GM19438 (cell line): Measurements from ENCODE around the gene NECTIN1.

Experiments used
- ATAC-seq: cut with Tn5 transposase; IDR thresholded peaks from one replicate; pipeline ENCODE4 v1.9.1; 2021; ENCODE audit warnings: low read depth; ENCODE audit not compliant: unreplicated experiment

Gene NECTIN1

DNA sequence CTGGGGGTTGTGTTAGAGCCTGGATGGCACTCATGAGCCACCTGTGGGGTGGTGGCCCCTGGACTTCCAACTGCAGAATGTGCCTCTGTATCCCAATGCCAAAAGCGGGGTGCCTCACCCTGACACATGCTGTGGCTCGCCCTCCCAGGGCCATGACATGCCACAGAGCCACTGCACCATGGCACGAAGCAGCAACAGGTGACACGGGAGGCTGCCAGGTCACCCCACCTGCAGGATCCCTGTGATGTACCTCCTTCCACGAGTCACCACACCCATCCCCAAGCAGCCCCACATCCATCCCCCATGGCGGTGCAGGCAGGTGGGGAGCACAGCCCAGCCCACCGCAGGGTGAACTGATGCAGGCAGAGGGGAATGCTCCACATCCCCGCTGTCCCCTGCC lies 14.8 kb downstream of the NECTIN1 start:
- no peak for ATAC-seq

DNA sequence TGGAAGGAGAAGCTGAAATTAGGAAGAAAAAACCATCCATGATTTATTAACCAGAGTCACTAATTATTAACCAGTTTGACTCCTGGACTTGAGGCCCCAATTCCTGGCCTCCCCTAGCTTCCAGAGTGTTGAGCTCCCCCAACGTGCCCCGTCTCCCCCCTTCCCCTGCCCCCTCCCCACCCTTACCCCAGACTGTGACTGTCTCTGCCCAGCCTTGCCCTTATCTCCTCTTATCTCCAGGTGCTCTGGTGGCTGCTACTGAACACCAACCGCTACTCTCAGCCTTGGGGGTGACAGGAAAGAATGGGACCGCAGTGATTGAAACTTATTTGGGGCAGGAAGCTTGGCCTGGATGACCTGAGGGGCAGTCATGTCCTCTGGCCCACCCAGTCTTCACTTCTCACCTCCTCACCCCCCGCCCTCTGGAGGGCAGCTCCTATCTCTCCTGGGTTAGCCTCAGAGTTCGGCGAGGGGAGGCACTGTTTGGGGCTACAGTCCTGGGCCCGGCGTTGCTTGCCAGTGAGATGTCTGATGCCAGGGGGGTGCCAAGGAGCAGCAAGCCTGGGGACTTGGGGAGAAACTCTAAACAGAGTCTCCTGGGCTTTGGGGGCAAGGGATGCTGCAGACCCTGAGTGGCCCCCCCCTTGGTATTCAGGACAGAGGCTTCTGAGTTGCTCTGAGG lies 15.5 kb downstream of the NECTIN1 start:
- ATAC-seq: no peak

DNA sequence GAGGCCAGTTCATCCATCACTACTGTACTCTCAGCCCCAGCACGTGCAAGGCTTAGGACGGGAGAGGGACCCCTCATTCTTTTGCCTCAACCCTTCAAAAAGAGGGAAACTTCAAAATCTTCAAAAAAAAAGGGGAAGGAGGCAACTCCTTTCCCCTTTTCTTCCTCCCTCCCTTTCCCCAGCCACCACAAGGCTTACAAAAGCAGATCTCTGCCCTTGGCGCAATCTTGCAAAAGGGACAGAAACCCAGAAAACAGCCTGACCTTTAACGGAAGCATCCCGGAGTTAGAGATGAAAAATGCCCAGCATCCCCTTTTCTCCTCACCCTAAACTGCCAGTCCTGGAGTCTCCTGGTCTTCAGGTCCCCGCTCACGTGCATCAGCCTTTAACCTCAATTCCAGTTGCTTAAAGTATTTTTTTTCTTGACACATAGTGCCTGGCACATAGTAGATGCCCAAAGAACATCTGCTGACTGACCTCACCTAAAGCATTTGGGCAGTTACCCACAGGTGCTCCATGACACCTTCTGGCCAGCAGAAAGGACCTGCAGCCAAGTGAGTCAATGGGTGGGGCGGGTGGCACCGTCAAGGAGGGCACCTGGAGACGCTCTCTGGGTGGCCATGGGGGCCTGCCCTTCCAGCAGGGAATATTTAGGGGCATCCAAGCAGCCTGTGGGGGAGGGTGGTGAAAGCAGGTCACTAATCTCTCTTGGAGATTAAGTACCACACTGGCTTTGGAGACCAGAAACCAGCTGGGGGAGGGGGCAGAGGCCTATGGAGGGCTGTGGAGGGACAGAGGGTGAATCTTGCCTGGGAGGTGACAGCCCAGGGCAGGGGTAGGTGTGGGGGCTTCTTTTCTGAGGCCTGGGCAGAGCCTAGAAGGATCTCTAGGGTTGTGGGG lies 16.3 kb downstream of the NECTIN1 start:
- no peak for ATAC-seq

DNA sequence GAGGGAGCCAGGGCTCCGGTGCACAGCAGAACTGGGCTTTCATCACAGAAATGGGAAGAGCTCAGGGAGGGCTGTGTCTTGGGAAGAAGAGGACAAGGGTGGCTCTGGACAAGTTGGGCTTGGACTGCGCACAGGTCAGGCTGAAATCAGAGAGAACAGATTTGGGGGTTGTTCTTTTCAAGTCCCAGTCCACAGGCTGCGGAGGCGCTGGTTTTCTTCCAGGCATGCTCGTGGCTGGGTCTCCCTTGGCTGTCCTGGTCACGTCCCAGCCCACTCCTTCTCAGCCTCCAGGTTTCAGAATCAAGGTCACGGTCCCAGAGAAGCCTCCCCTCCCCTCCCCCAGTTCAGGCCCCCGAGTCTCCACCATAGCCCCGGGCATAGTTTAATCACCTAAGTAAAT lies 17.0 kb downstream of the NECTIN1 start:
- no peak for ATAC-seq

DNA sequence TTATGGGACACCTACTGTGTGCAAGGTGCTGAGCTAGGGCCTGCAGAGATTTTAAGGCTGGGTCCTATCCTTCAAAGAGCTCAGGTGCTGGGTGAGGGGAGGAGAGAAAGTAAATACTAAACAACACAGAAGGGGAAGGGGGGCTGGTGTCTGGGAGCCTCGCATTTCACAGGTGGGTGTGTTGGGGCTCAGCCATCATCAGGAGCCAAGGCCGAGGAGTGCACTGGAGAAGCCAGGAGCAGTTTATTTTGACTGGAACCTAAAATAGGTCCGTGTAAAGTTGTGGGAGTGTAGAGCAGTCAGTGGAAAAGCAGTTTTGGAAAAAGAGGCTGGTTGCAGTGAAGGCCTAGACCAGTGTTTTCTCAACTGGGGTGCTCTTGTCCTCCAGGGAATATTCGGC lies 17.5 kb downstream of the NECTIN1 start:
- ATAC-seq: no peak

DNA sequence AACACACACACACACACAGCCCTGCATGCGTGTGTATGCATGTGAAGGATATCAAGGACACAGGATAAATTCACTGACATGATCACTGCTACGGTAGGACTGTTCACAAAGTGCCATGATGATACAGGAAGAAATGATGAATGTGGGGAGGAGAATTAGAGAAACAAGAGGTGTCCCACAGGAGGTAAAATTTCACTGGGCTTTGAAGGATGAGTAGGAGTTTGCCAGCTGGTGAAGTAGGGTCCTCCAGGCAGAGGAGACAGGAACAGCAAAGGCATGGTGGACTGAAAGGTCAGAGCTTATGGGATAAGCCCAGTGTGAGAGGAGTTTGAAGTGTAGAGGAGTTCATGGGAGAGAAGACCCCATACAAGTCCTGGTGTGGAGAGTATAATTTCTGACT lies 18.6 kb downstream of the NECTIN1 start:
- ATAC-seq: no peak

DNA sequence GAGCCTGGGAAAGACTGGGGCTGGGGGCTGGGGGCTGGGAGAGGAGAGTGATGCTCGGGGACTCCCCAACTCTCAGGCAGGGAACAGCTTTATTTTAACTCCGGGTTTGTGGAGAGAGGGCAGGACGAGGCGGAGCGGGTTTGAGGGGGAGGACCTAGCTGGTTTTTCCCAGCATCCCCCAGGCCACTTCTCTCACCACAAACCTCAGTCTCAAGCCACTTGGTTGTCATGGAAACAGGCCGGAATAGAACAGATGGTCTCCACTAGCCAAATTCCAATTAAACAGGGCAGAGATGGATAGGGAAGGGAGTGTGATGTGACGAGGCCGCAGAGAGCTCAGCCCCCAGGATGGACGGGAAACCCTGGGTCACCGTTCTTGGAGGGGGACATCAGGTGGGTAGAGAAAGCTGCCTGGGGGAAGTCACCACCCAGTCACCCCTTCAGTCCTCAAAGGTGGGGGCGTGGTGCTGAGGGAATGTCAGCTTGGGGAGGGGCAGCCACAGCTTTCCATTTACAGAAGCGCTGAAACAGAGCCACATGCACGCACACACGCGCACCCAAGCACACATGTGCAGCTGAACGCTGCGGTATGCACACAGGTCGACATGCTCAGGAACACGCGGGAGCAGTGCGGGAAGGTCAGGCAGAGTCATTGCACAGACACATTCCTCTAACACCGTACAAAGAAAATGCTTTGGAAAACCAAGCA lies 19.2 kb downstream of the NECTIN1 start:
- no peak for ATAC-seq

DNA sequence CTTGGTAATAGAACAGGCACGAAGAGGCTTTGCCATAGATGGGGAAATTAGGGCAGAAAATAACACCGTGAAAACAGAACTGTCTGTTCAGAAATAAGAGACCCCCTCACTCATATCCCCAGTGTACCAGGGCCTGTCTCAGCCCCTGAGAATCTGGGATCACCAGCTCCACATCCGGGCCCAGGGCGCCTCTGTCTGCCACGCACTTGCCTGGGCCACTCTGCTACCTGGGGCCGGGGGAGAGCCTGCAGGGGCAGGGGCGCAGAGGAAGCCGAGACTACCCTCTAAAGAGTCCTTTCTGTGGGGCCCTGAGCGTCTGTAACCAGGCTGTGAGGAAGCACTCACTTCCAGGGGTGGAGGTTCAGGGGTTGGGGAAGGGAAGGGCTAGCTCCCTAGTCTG lies 19.8 kb downstream of the NECTIN1 start:
- no peak for ATAC-seq

DNA sequence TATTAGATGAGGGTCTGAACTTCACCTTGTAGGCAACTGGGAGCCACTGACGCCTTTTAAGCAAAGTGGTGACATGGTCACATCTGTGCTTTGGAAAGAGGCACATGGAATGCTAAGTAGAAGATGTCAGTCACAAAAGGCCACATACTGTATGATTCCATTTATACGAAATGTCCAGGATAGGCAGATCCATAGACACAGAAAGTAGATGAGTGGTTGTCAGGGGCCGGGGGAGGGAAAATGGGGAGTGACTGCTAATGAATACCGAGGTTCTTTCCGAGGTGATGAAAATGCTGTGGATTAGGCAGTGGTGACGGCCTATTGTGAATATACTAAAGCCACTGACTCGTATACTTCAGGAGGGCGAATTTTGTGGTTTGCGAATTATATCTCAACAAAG lies 20.6 kb downstream of the NECTIN1 start:
- no peak for ATAC-seq

DNA sequence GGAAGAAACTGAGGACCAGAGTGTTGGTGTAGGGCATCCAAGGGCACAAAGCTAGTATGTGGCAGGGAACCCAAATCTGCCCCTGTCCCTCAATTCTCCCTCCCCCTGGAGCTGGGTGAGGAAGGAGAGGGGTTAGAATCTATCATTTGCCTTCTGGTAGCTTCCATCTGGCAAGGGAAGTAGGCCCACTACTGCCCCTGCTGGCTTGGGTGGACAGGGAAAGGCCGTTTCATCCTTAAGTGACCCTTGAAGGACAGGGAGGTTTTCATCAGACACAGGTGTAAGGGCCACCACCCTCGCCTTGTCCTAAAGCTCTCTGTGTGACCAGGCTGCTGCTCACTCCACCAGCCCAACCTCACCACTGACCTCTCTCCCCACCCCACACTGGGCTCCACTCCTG lies 22.1 kb downstream of the NECTIN1 start:
- ATAC-seq: no peak

DNA sequence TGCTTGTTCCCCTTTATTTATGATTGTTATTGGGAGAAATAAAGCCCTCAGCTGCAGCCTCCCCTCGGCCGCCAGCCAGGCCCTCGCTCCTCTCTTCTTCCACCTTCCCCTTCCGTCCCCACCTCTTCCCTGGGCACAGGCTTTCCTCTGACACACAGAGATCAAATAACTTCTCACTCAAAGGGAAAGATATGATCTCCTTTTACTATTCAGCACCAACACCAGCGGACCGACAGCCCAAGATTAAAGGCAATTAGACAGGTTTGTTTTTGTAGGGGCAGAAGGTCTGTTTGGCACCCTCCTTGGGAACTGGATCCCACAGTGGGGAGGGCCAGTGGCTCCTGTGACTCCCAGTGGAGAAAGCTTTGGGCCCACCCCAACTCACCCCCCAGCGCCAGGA lies 23.0 kb downstream of the NECTIN1 start:
- ATAC-seq: no peak

DNA sequence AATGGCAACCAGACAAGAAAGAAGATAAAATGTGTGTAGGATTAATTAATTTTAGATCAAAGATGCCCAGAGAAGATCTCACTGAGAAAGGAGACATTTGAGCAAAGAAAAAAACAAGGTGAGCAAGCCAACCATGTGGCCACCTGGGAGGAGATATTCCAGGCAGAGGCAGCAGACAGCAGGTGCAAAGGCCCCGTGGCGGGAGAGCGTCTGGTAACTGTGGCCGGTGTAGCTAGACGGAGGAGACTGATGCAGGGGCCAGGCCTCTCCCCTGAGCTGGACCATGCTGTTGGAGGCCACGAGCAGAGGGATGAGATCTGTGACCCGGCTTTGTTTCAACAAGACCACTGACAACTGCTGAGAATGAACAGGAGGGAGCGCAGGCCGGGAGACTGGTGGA lies 23.6 kb downstream of the NECTIN1 start:
- ATAC-seq: no peak

DNA sequence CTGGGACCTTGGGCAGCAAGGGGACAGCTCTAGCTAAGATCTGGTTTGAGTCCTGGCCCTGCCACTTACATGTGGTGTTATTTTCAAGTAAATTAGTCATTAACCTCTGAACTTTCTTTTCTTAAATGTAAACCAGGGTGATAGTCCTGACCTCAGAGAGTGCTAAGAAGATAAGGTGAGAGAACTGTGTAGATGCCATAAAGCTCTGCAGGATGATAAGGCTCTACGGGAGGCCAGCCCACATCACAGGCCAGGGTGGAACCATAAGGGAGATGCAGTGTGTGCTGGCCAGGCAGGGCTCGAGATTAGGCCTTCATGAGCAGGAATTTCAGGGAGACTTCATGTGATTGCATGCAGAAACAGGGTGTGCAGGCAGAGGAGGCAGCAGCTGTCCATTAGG lies 24.2 kb downstream of the NECTIN1 start:
- ATAC-seq: no peak

DNA sequence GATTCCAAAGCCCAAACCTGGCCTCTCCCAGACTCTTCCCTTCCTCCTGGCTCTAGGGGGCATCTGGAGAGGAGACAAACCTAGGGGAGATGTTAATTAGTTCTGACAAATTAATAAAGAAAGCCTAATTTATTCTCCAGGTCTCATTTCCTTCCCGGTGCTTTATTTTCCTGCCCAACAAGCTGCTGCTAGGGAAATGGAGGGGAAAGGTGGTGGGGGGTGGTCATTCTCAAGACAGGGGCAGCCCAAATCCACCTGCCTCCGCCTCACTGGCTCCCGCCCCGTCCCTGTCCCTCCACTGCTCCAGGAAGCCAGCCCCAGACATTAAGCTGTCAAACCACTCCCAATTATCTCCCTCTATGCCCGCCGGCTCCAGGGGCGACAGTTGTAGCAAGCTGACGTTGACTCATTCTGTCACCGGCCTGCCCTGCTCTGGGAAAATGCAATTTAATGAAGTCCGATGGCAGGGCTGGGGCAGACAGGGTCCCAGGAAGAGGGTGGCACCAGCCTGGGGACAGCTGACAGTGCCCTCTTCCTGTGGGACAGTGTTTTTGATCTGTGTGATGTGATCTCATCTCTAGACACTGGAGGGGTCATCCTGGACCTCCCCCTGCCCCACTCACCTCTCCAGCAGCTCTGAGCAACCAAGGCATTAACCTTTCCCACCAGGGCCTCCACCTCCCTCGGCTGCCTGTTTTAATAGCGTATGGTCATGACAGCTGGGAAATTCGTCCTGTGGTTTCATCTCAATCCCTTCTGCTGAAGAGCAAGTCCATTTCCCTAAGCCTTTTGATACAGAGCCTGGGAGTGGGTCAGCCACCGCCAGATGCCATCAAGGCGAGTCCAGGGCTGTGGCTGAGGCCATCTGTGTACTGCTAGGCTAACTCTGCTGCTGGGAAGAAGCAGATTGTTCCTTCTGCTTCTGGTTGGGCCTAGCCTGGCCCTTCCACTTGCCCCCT lies 27.1 kb downstream of the NECTIN1 start:
- no peak for ATAC-seq

DNA sequence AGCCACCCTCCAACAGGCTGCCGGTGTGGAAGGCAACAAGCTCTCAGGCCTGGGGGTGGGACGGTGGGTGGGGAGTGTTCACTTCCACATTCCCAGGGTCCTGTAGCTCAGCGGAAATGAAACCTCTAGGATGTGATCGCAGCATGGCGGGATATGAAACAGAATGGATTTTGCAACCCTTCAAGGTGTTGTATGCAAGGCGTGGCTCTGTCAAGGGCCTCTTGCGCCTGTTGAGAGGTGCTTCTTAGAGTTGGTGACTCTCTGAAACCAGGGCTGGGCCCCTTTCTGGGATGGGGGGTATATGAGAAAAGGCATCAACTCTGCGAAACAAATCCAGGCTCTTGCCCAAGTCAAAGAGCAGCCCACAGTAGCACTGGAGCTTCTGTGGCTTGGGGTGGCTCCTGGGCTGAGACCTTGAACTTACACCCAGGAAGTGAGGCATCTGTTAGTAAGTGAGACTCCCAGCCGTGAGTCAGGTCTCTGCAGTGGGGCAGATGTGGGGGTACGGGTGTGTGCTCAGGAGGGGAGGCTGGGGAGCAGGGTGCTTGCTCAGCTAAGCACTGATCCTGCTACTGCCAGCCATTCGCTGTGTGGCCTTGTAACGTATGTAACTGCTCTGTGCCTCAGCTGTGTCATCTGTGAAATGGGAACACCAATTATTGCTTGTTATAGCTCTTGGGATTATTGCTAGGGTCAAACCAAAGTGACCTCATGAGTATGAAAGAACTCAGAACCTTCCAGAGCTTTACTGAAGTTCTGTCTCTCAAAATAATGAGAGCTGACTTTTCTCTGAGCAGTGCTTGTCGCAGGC lies 28.3 kb downstream of the NECTIN1 start:
- ATAC-seq: no peak

DNA sequence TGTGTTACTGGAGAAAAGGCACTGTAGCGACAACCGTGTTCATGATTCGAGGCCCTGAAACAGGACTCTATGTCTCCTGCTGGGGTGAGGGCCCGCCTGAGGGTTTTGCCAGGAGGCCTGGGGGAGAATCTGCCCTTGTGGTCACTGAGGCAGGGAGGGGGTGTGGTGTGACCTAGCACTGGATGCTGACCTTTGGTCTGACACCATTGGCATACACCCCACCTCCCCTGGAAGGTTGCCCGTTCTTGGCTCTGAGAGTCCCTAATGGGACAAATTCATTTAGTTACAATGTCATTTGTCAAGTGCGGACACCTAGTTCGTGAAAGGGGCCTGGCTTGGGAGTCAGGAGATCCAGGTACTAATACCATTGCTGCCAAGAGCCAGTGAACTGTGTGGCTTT lies 29.0 kb downstream of the NECTIN1 start:
- ATAC-seq: no peak

DNA sequence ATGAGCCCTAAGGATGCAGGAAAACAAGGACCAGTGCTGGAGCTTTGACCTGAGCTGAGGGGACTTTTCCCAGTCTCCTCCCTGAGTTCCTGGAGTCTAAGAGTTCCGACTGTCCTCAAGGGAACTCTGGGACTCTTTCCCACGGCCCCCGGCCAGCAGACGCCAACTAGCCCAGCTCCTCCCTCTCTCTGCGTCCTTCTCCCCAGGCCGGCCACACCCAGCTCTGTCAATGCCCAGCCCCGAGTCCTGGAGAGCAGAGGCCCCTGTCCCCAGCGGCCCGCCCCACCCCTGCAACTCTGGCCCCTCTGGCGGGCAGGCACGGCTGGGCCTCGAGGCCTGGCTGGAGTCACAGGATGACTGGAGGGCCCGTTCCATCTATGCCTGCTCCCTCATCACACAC lies 29.8 kb downstream of the NECTIN1 start:
- ATAC-seq: no peak

DNA sequence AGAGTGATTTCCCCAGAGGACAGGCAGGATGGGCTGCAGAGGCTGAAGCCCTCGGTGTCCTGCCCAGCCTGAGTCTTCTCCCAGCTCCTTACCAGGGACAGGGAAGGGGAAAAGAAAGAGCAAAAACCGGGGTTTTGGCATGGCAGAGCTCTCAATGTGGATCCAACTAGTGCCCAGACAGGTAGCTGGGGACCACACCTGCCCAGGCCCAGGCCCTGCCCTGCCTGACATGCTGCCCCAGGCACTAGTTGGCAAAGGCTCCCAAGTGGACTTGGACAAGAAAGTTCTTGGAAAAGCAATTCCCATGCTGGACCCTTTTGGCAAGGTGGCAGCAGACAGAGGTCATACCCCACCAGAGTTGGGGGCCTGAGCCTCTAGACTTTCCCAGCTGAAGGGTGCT lies 31.1 kb downstream of the NECTIN1 start:
- no peak for ATAC-seq

DNA sequence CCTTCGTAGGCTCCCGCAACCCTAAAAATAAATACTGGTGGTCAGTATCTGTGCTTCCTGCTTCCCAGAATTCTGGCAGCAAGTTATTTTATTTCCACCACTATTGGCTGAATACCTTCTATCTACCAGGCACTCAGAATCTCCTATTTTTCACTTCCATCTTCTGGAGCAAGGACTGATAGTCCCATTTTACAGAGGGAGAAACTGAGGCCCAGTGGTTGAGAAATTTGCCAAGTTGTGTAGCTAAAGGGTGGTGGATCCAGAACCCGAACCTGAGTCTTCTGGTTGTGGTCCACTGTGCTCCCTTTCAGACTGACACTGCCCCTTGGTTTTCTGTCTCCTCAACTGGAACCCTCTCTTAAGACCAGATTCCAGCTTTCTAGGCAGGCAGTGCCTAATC lies 31.6 kb downstream of the NECTIN1 start:
- ATAC-seq: no peak
